NCI-H1105 (cell line): ENCODE measurements around the gene ATP6V0C.

Experiments used
- DNase-seq: peaks from one replicate; lab custom pipeline; 2025; lab: John Stamatoyannopoulos, UW

Gene ATP6V0C

GRCh38 chr16:2513405-2514332 is at the start of gene ATP6V0C:
TSS of gene ATP6V0C (plus strand) at chr16:2513952. CDS start at chr16:2514104, 152 bp downstream.
- DNase-seq: peak; percentile 68

GRCh38 chr16:2464333-2464732 is 49.4 kb upstream of the ATP6V0C start:
- DNase-seq: no peak

GRCh38 chr16:2465653-2466415 is 47.9 kb upstream of the ATP6V0C start:
- no peak for DNase-seq

GRCh38 chr16:2466667-2467527 is 46.9 kb upstream of the ATP6V0C start:
- no peak for DNase-seq

- DNase-seq: peak; percentile 72
Measured at GRCh38 chr16:2467528-2468232, 46.1 kb upstream of the ATP6V0C start.

GRCh38 chr16:2468233-2468724 is 45.5 kb upstream of the ATP6V0C start:
- DNase-seq: peak; percentile 82

GRCh38 chr16:2468725-2469398 is 44.9 kb upstream of the ATP6V0C start:
- DNase-seq: peak; percentile 87

- DNase-seq: no peak
Measured at GRCh38 chr16:2469399-2470233, 44.1 kb upstream of the ATP6V0C start.

GRCh38 chr16:2470234-2470601 is 43.5 kb upstream of the ATP6V0C start:
- DNase-seq: no peak

- DNase-seq: no peak
Measured at GRCh38 chr16:2470603-2471015, 43.1 kb upstream of the ATP6V0C start.

- no peak for DNase-seq
Measured at GRCh38 chr16:2471016-2471652, 42.6 kb upstream of the ATP6V0C start, which contains the start of gene NTN3. TSS of gene NTN3 (plus strand) at chr16:2471297. CDS start at chr16:2471702, 405 bp downstream.

GRCh38 chr16:2471653-2472487 is 41.9 kb upstream of the ATP6V0C start:
- DNase-seq: no peak

GRCh38 chr16:2472488-2472864 is 41.3 kb upstream of the ATP6V0C start:
- DNase-seq: no peak

GRCh38 chr16:2472885-2473445 is 40.8 kb upstream of the ATP6V0C start:
- DNase-seq: no peak

GRCh38 chr16:2473446-2473926 is 40.3 kb upstream of the ATP6V0C start:
- no peak for DNase-seq

- DNase-seq: no peak
Measured at GRCh38 chr16:2473999-2474876, 39.5 kb upstream of the ATP6V0C start.
